ENCODE data around the gene GGT5. TPM values are rescaled to one million over a fixed set of nuclear protein-coding genes. Genes with fewer than 3 reads are reported as not detected.

GGT5 gene
- total RNA-seq, 2 experiments from 2014 or later, result not detected

- peaks cover 6% of the 10 kb centered on the region for H3K4me1 ChIP-seq (ENCODE audit: insufficient read depth, low read length)
- ATAC-seq (ENCODE audit: poor library complexity), result no peak
- no peaks in the 10 kb centered on the region for H3K9me3 Mint-ChIP-seq
- H3K27me3 Mint-ChIP-seq, result no peaks in the 10 kb centered on the region
- no peak overlapping the region for H3K27ac Mint-ChIP-seq
- no peaks in the 10 kb centered on the region for H3K4me1 Mint-ChIP-seq (ENCODE audit: low read depth)
- H3K36me3 Mint-ChIP-seq (ENCODE audit: low read depth), result no peaks in the 10 kb centered on the region
- CTCF ChIA-PET, result no interaction called here
- no peaks in the 10 kb centered on the region for H3K27me3 ChIP-seq (ENCODE audit: control insufficient read depth in 1 of 2, insufficient read depth in 2 of 2, low read length in 2 of 2)
- POLR2A ChIA-PET, result no interaction called here
- TF ChIP-seq CTCF (IDR thresholded peaks at IDR 0.05), result no peak
- no peak overlapping the region for H3K4me3 Mint-ChIP-seq
- intact Hi-C loops (cut with DNase I, micrococcal nuclease), result loop anchor here in 1 of 2 experiments (10.0 kb wide), 1 partner anchor 335 kb away; no protein-coding TSS in a partner anchor
- no peaks in the 10 kb centered on the region for H3K36me3 ChIP-seq (ENCODE audit: insufficient read depth, low read length)
- H3K4me3 ChIP-seq (ENCODE audit: low read length), result no peak overlapping the region
- peaks cover 0 to 8% of the 10 kb centered on the region in 2 experiments for H3K9me3 ChIP-seq (ENCODE audit: control insufficient read depth in 1 of 2, insufficient read depth in 1 of 2, low read length in 2 of 2)
- H3K27ac ChIP-seq (ENCODE audit: low read depth in 1 of 2, low read length in 2 of 2), result no peak overlapping the region
- no peak for DNase-seq
Measured at GRCh38 chr22:24190159-24190540, 54.7 kb downstream of the GGT5 start.

GRCh38 chr22:24189249-24190158, 55.4 kb downstream of the GGT5 start:
- peak; percentile 47 for TF ChIP-seq CTCF (IDR thresholded peaks at IDR 0.05)
- Histone ChIP-seq H3K4me3 (ENCODE audit: low read length) (no peak overlapping the region), H3K27ac (ENCODE audit: low read depth in 1 of 2, low read length in 2 of 2) (no peak overlapping the region), H3K36me3 (ENCODE audit: insufficient read depth, low read length) (no peaks in the 10 kb centered on the region), H3K4me1 (ENCODE audit: insufficient read depth, low read length) (peaks cover 6% of the 10 kb centered on the region), H3K9me3 (ENCODE audit: control insufficient read depth in 1 of 2, insufficient read depth in 1 of 2, low read length in 2 of 2) (peaks cover 0 to 8% of the 10 kb centered on the region in 2 experiments), H3K27me3 (ENCODE audit: control insufficient read depth in 1 of 2, insufficient read depth in 2 of 2, low read length in 2 of 2) (no peaks in the 10 kb centered on the region)
- intact Hi-C loops (cut with DNase I, micrococcal nuclease), result loop anchor here (1.0 to 10.0 kb wide), 3 partner anchors 55 to 335 kb away; partner anchors contain the start of gene GGT5 (in 1 of the 2)
- POLR2A ChIA-PET, result no interaction called here
- CTCF ChIA-PET, result no interaction called here
- ATAC-seq (ENCODE audit: poor library complexity) (peak; percentile 78), DNase-seq (peak in 11 of 14 experiments; percentile 16 to 64 (median 27))
- Mint-ChIP-seq H3K4me1 (ENCODE audit: low read depth) (no peaks in the 10 kb centered on the region), H3K36me3 (ENCODE audit: low read depth) (no peaks in the 10 kb centered on the region), H3K27ac (no peak overlapping the region), H3K4me3 (no peak overlapping the region), H3K9me3 (no peaks in the 10 kb centered on the region), H3K27me3 (no peaks in the 10 kb centered on the region)

GRCh38 chr22:24188705-24189248, 56.1 kb downstream of the GGT5 start:
- Mint-ChIP-seq H3K4me3 (no peak overlapping the region), H3K36me3 (ENCODE audit: low read depth) (no peaks in the 10 kb centered on the region), H3K4me1 (ENCODE audit: low read depth) (no peaks in the 10 kb centered on the region), H3K27me3 (no peaks in the 10 kb centered on the region), H3K9me3 (no peaks in the 10 kb centered on the region), H3K27ac (no peak overlapping the region)
- H3K4me3 ChIP-seq (ENCODE audit: low read length), result no peak overlapping the region
- no peaks in the 10 kb centered on the region for H3K27me3 ChIP-seq (ENCODE audit: control insufficient read depth in 1 of 2, insufficient read depth in 2 of 2, low read length in 2 of 2)
- ATAC-seq (ENCODE audit: poor library complexity) (no peak), DNase-seq (no peak)
- no peak for TF ChIP-seq CTCF (IDR thresholded peaks at IDR 0.05)
- CTCF ChIA-PET, result no interaction called here
- intact Hi-C loops (cut with DNase I, micrococcal nuclease), result loop anchor here (1.0 to 10.0 kb wide), 2 partner anchors 56 to 59 kb away; partner anchors contain the start of gene GGT5 (in 1 of the 2)
- peaks cover 0 to 8% of the 10 kb centered on the region in 2 experiments for H3K9me3 ChIP-seq (ENCODE audit: control insufficient read depth in 1 of 2, insufficient read depth in 1 of 2, low read length in 2 of 2)
- H3K4me1 ChIP-seq (ENCODE audit: insufficient read depth, low read length), result peaks cover 6% of the 10 kb centered on the region
- H3K36me3 ChIP-seq (ENCODE audit: insufficient read depth, low read length), result no peaks in the 10 kb centered on the region
- no peak overlapping the region for H3K27ac ChIP-seq (ENCODE audit: low read depth in 1 of 2, low read length in 2 of 2)
- POLR2A ChIA-PET, result no interaction called here

All from CD4-positive, alpha-beta T cell (primary cell).